GM18519 (cell line): Measurements from ENCODE around the gene RCC1.
"Not testable (repeated sequence)": the region's sequence is repeated elsewhere in the genome, so short reads cannot be mapped to it uniquely, and the experiment has no call there.

ENCODE experiments used
- ATAC-seq: cut with Tn5 transposase; IDR thresholded peaks from one replicate; pipeline ENCODE4 v1.9.1; 2021; ENCODE audit warnings: mild to moderate bottlenecking, moderate library complexity; ENCODE audit not compliant: unreplicated experiment, low FRiP score

The RCC1 gene, protein sequence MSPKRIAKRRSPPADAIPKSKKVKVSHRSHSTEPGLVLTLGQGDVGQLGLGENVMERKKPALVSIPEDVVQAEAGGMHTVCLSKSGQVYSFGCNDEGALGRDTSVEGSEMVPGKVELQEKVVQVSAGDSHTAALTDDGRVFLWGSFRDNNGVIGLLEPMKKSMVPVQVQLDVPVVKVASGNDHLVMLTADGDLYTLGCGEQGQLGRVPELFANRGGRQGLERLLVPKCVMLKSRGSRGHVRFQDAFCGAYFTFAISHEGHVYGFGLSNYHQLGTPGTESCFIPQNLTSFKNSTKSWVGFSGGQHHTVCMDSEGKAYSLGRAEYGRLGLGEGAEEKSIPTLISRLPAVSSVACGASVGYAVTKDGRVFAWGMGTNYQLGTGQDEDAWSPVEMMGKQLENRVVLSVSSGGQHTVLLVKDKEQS

DNA sequence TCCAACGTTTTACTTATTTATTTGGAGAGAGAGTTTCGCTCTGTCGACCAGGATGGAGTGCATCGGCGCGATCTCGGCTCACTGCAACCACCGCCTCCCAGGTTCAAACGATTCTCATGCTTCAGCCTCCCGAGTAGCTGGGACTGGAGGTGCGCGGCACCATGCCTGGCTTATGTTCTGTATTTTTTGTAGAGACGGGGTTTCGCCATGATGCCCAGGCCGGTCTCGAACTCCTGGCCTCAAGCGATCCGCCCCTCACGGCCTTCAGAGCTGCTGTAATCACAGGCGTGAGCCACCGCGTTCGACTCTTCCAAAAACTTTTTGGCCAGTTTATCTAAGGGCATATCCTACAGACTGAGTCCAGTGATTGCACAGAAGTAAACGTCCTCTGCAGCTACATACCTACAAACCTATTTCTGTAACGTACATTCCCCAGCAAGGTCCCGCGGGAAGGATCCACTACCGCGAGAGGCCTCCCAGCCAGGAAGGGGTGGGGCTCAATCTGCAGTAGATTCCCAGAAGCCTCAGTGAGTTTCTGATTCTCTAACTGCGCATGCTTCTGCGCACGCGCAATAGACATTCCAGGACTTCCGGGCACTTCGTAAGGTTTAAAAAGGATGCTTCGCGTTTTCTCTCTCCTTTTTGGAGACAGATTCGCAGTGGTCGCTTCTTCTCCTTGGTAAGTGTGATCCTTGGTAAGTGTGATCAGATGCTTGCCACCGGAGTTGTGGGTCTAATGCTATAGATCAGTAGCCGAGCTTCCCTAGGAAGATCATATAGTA lies at the start of gene RCC1:
RCC1 (plus strand) TSS at position 638 of the 782 bp plus-strand sequence. CDS start 23,824 bp downstream, outside the sequence.
- peak; percentile 67 for ATAC-seq

GRCh38 chr1:28456078-28456477 lies 49.8 kb upstream of the RCC1 start:
- ATAC-seq, result no peak

GRCh38 chr1:28457678-28458077 lies 48.2 kb upstream of the RCC1 start:
- ATAC-seq, result no peak

DNA sequence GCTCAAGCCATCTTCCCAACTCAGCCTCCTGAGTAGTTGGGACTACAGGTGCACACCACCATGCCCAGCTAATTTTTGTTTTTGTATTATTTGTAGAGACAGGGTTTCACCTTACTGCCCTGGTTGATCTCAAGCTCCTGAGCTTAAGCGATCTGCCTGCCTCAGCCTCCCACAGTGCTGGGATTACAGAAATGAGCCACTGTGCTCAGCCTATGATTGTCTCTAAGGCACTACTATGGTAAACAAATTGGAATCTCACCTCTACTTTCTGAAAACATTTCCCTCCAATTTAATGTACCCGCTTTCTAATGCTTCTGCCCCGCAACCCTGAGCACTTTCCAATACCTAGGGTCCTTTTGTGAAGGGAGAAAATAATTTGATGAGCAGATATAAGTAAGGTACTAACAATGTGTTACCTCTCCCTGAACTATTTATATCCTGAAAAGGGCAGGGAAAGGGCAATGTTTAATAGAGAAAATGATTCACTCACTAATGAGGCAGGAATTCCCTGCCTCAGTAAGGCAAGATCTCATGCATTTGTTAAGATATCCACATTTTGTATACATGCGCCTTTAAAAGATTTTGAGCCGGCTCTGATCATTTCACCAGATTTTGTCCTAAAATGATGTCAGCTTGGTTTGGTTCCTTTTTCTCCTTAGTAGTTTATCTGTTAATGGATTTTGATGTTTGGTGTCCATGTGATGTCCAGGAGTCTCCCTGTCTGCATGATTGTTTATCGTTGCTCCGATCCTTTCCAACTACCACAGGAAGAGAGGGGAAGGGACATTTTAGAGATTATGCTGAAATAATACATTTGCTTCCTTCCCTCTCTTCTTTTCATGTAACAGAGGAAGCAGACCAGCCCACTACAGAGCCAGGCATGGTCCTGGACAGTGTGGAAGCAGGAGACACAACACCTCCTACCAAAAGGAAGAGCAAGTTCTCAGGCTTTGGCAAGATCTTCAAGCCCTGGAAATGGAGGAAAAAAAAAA lies 47.3 kb upstream of the RCC1 start:
- ATAC-seq, result no peak

- no peak for ATAC-seq
Observed at GRCh38 chr1:28466226-28466778, 39.5 kb upstream of the RCC1 start.

DNA sequence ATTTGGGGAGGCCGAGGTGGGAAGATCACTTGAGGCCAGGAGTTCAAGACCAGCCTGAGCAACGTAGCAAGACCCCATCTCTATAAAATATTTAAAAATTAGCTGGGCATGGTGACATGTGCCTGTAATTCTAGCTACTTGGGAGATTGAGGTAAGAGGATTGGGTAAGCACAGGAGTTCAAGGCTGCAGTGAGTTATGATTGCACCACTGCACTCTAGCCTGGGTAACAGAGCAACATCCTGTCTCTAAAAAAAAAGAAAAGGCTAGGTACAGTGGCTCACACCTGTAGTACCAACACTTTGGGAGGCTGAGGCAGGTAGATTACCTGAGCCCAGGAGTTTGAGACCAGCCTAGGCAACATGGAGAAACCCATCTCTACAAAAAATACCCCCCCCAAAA lies 35.7 kb upstream of the RCC1 start:
- no peak for ATAC-seq

DNA sequence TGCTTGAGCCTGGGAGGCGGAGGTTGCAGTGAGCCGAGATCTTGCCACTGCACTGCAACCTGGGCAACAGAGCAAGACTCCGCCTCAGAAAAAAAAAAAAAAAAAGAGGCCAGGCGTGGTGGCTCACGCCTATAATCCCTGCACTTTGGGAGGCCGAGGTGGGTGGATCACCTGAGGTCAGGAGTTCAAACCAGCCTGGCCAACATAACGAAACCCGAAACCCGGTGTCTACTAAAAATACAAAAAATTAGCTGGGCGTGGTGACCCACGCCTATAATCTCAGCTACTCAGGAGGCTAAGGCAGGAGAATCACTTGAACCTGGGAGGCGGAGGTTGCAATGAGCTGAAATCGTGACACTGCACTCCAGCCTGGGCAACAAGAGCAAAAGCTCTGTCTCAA lies 26.3 kb upstream of the RCC1 start:
- ATAC-seq, result not testable (repeated sequence)

DNA sequence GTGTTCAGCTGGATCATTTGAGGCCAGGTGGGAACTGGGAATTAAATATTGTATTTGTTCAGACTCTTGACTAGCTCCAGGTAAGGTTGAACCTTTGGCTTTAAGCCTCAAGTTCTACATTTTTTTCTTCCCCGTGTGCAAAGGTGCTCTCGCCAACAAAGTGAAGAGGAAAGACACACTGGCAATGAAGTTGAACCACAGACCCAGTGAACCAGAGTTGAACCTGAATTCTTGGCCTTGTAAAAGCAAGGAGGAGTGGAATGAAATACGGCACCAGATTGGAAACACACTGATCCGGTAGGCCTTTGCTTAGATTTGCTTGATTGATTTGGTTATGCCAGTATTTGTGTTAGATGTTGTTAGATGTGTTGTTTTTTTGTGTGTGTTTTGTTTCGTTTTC lies 25.5 kb upstream of the RCC1 start:
- ATAC-seq, result no peak

DNA sequence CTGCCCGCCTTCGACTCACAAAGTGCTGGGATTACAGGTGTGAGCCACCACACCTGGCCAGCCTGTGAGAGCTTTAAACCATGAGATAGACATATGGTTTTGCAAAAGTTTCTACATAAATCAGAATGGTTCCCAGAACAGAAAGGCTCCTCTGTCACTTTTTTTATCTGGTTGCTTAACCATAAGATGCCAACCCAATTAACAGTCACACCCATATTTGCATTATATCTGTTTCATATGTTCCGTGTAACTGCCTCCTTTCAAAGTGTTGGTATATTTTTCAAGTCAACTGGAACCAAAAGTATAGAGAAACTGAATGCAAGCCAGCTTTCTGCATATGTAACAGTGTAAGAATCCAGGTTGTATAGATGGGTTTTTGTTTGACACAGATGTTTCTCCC lies 23.7 kb upstream of the RCC1 start:
- no peak for ATAC-seq

DNA sequence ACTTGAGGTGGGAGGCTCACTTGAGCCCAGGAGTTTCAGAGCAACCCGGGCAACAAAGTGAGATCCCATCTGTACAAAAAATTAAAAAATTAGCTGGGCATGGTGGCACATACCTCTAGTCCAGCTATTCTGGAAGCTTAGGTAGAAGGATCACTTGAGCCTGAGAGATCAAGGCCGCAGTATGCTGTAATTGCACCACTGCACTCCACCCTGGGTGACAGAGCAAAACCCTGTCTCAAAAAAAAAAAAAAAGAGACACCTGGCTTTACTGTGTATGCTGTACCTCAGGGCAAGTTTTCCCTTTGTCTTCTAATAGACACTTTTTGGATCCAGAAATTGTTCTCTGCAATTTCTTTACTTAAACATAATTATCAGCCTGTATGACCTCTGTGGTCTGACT lies 23.1 kb upstream of the RCC1 start:
- ATAC-seq, result no peak

DNA sequence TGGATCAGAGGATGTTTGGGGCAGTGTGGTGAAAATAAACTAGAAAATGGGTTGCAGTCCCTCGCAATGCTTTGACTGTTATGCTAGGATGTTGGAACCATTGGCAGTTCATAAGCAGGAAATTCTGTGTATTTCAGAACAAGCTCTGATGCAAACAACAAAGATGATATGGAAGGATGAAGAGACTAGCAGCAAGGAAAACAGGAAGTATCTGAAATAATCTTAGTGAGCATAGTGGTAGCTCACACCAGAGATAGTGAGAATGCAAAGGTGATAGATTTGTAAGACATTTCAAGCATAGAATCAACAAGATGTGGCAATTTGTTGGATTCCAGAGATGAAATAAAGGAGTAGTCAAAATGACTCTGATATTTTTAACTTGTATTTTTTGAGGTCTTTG lies 11.1 kb upstream of the RCC1 start:
- ATAC-seq, result no peak

- no peak for ATAC-seq
Observed at GRCh38 chr1:28499553-28499952, 6.3 kb upstream of the RCC1 start.

DNA sequence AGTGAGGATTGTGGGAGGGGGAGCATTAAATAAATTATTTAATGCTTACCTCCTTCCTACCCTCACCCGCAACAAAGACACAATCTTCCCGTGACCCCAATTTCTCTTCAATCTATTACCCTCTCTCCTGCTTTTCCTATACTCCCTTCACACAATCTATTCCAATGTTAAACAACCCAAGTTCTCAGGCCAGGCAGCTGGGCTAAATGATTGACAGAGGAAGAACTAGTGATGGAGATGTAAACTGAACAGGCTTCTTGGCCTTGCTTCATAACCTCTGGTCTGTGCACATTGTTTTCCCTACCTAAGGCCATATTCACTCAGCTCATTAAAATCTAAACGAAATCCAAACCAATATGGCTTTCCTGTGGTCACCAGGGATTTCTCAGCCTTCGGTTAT lies 3.9 kb upstream of the RCC1 start:
- ATAC-seq, result no peak

DNA sequence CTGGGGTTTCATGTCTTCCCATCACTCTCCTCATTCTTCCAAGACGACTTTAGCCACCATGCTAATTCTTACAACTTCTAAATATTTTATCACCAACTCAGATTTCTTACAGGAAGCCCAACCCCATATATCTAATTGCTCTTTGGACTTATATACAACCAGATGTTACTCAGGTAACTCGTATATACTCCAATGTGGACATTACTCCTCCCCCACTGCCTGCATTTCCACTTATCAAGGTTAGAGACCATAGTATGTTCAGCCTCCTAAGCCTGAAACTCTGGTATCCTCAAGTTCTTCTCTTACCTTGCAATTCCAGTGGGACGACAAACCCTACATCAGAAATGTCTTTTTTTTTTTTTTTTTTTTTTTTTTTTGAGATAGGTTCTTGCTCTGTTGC lies 2.7 kb upstream of the RCC1 start:
- ATAC-seq, result no peak

DNA sequence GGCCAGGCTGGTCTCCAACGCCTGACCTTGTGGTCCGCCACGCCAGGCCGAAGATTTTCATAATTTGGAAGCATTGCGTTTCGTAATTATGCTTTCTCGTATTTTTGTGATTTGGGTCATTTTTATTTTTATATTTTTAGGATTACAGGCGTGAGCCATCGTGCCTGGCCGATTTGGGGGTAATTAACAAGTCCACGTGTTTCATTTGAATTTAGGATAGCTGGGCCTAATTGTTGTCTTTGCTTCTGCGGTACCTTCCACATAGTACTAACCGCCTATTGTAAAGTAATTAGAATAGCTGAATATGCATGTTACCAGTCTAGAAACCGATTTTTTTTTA lies 1.0 kb downstream of the RCC1 start:
- ATAC-seq, result no peak

DNA sequence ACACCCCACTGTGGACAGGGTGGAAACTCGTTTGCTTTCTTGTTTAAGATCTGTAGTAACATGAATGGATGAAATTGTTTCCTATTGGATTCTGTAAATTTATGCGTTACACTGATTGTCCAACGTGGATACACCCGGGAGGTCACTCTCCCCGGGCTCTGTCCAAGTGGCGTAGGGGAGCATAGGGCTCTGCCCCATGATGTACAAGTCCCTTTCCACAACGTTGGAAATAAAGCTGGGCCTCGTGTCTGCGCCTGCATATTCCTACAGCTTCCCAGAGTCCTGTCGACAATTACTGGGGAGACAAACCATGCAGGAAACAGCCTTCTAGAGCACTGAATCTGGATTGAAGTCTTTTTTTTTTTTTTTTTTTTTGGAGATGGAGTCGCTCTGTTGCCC lies 1.4 kb downstream of the RCC1 start:
- no peak for ATAC-seq

- ATAC-seq, result no peak
Observed at GRCh38 chr1:28507646-28508434, 2.0 kb downstream of the RCC1 start.

DNA sequence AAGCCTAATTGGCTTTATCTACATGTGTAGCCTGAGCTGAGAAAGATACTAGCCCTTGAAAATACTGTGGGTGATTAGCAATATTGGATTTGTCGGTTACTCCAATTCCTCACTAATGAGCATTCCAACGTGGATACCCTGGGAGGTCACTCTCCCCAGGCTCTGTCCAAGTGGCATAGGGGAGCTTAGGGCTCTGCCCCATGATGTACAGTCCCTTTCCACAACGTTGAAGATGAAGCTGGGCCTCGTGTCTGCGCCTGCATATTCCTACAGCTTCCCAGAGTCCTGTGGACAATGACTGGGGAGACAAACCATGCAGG lies 2.6 kb downstream of the RCC1 start:
- ATAC-seq, result no peak

DNA sequence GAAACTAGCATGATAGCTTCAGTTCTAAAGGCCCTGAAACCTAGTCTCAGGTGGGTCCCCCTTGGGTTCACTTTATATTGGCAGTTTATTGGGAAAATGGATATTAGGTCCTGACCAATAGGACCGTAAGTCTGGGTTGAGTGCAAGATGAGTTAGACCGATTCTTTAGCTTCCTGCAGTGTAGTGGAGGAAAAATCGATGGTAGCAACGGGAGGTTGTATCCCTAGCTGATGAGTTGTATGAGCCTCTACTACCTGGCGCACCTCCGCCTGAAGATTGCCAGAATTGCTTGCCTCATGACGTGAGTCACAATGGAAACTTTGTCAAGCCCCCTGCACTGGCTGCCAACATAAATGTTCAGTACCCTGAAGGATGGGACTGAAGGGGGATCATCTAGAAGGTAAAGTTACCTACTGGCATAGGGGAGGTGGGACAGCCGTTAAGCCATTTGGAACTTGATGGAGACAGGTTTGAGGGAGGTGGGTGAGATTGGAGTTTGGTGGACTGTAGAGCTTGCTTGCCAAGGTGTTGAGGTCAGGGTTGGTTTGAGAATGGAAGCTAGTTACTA lies 3.9 kb downstream of the RCC1 start:
- ATAC-seq, result no peak
